Panc1 (cell line): ENCODE measurements around the gene PMF1.

ENCODE experiments used
- CTCF ChIP-seq: fragments of 450-650 bp; IDR thresholded peaks from 2 replicates; pipeline ENCODE4 v1.5.1; 2017; ENCODE audit warnings: mild to moderate bottlenecking
- POLR2AphosphoS5 ChIP-seq: IDR thresholded peaks from 2 replicates; pipeline ENCODE4 v1.6.1; 2012; ENCODE audit warnings: mild to moderate bottlenecking, low read depth, low read length, moderate library complexity
- REST ChIP-seq, 2 experiments: IDR thresholded peaks; 2 replicates each; pipeline ENCODE4 v1.6.1; 2011 to 2012; ENCODE audit warnings: low read depth in 2 of 2, control low read depth in 1 of 2, low read length in 1 of 2, mild to moderate bottlenecking in 1 of 2, moderate library complexity in 1 of 2; ENCODE audit not compliant: insufficient read depth in 1 of 2
- TCF7L2 ChIP-seq: IDR thresholded peaks from 2 replicates; pipeline ENCODE4 v1.6.1; 2011; ENCODE audit warnings: mild to moderate bottlenecking, low read depth, low read length, inconsistent platforms

GRCh38 chr1:156213644-156213966, 798 bp downstream of the PMF1 start:
- no peak for TF ChIP-seq POLR2AphosphoS5
- TF ChIP-seq CTCF, result no peak
- TF ChIP-seq REST (IDR thresholded peaks at IDR 0.05; ENCODE audit: insufficient read depth in 1 of 2, low read depth in 2 of 2, low read length in 1 of 2), result no peak
- no peak for TF ChIP-seq TCF7L2
